Kidney (tissue), 14 donors: ENCODE measurements around the gene GNA15. TPM values are rescaled to one million over a fixed set of nuclear protein-coding genes. Genes with fewer than 3 reads are reported as not detected.

Experiments used
- DNase-seq, 5 donors: peaks; one replicate each; pipeline ENCODE4 v3.0.0-alpha.2; 2013 to 2020
- FAIRE-seq: peaks from 2 replicates; lab custom pipeline; 2012; peaks lifted over from hg19 to GRCh38; lab: Jason Lieb, UNC
- H3K27ac ChIP-seq, 2 donors: one replicate each; pipeline ENCODE4 v1.7.0; 2013; ENCODE audit warnings: low read depth in 2 of 2, low read length in 2 of 2, inconsistent platforms in 1 of 2
- H3K27me3 ChIP-seq: one replicate; pipeline ENCODE4 v1.7.1; 2013; ENCODE audit warnings: low read length, inconsistent platforms; ENCODE audit not compliant: control insufficient read depth, insufficient read depth
- H3K36me3 ChIP-seq, 3 donors: one replicate each; pipeline versions ENCODE4 v1.7.0 to v1.7.1; 2013; ENCODE audit warnings: low read length in 3 of 3, control low read depth in 1 of 3, inconsistent platforms in 1 of 3; ENCODE audit not compliant: insufficient read depth in 3 of 3, control insufficient read depth in 2 of 3
- H3K4me1 ChIP-seq, 3 donors: one replicate each; pipeline versions ENCODE4 v1.7.0 to v1.7.1; 2013; ENCODE audit warnings: low read length in 3 of 3, inconsistent platforms in 1 of 3, low read depth in 1 of 3; ENCODE audit not compliant: control insufficient read depth in 2 of 3, insufficient read depth in 2 of 3
- H3K4me3 ChIP-seq, 3 donors: one replicate each; pipeline versions ENCODE4 v1.7.0 to v1.8.1; 2013; ENCODE audit warnings: low read length in 3 of 3, control low read depth in 1 of 3, inconsistent platforms in 1 of 3
- H3K9ac ChIP-seq, 3 donors: one replicate each; pipeline versions ENCODE4 v1.7.0 to v1.7.1; 2013; ENCODE audit warnings: low read length in 3 of 3, control low read depth in 1 of 3, inconsistent platforms in 1 of 3
- H3K9me3 ChIP-seq, 3 donors: one replicate each; pipeline versions ENCODE4 v1.7.0 to v1.7.1; 2013; ENCODE audit warnings: low read length in 3 of 3, control low read depth in 1 of 3, inconsistent platforms in 1 of 3; ENCODE audit not compliant: control insufficient read depth in 2 of 3, insufficient read depth in 1 of 3
- CTCF ChIP-seq: IDR thresholded peaks from 3 replicates; pipeline ENCODE4 v1.5.1; 2012; ENCODE audit warnings: mild to moderate bottlenecking, moderate library complexity, borderline replicate concordance; ENCODE audit not compliant: insufficient read depth; ENCODE audit errors: extremely low read depth
- intact Hi-C: fragments of 100-400 bp; cut with DNase I; formaldehyde crosslinking; loops from one replicate; pipeline ENCODE4 v1.11.1; 2022
- polyA plus RNA-seq: library from polyadenylated mRNA; stranded (reverse); fragments of 350-450 nt; fragmentation: Illumina TruSeq; extraction: RNeasy Lipid Tissue Mini Kit (QIAGEN cat#74804); gene quantifications from one replicate; pipeline ENCODE4 v1.2.3, GENCODE V29; 2014; ENCODE audit warnings: low read depth, low replicate concordance; ENCODE audit not compliant: insufficient read depth
- total RNA-seq: library from RNA; stranded (reverse); fragmentation: NEBNext Ultra II Directional; extraction: Animal tissue kit (Norgen Biotek cat#: 25700); gene quantifications from one replicate; pipeline ENCODE4 v1.2.1, GENCODE V29; 2021
- donor health status: control.
- donor health status: control.
- donor health status: control.
- donor health status: control.
- donor health status: control.
- donor health status: DM: yes; HTN: yes; CAD: no.
- donor health status: Normal renal cell carcinoma (clear cell type).

GNA15 gene
- total and polyA plus RNA-seq, 2 donors from 2014 or later, result 1.7 to 8.7 TPM

DNA sequence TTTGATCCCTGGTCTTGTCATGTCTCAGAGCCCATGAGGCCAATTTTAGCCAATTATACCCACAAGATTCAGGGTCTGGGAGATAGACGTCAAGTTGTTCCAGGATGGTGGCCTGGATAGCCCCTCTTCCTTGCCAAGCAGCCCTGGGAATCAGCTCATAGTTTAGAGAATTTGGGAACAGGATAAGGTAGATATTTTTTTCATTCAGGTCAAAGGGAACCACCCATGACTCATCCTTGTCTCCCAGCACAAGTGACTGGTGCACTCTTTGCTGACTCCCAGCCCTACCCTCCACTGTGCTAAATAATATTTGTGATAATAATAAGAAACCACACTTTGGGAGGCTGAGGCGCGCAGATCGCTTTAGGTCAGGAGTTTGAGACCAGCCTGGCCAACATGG lies 25.6 kb downstream of the GNA15 start:
- no peak overlapping the region for H3K27ac ChIP-seq
- no peaks in the 10 kb centered on the region for H3K27me3 ChIP-seq
- DNase-seq, result no peak
- TF ChIP-seq CTCF, result no peak
- intact Hi-C loops, result no loop called here
- no peaks in the 10 kb centered on the region for H3K36me3 ChIP-seq
- H3K9ac ChIP-seq, result no peak overlapping the region
- no peaks in the 10 kb centered on the region for H3K4me1 ChIP-seq
- H3K4me3 ChIP-seq, result no peak overlapping the region
- no peak for FAIRE-seq
- no peaks in the 10 kb centered on the region for H3K9me3 ChIP-seq

- H3K4me3 ChIP-seq, result no peak overlapping the region
- no peak for TF ChIP-seq CTCF
- no peak for FAIRE-seq
- DNase-seq, result peak in 1 of 5 donors; percentile 72
- intact Hi-C loops, result no loop called here
- H3K9ac ChIP-seq, result no peak overlapping the region
- H3K4me1 ChIP-seq, result no peaks in the 10 kb centered on the region
- no peak overlapping the region for H3K27ac ChIP-seq
- H3K9me3 ChIP-seq, result no peaks in the 10 kb centered on the region
- no peaks in the 10 kb centered on the region for H3K36me3 ChIP-seq
- no peaks in the 10 kb centered on the region for H3K27me3 ChIP-seq
Measured at GRCh38 chr19:3162418-3163229, 26.8 kb downstream of the GNA15 start.

- TF ChIP-seq CTCF, result peak; percentile 90
- H3K4me3 ChIP-seq, result no peak overlapping the region
- DNase-seq, result peak; percentile 70 to 84 (median 78)
- intact Hi-C loops, result no loop called here
- no peak overlapping the region for H3K9ac ChIP-seq
- H3K9me3 ChIP-seq, result no peaks in the 10 kb centered on the region
- FAIRE-seq, result no peak
- H3K27ac ChIP-seq, result no peak overlapping the region
- H3K4me1 ChIP-seq, result no peaks in the 10 kb centered on the region
- H3K36me3 ChIP-seq, result no peaks in the 10 kb centered on the region
- no peaks in the 10 kb centered on the region for H3K27me3 ChIP-seq
Measured at GRCh38 chr19:3163230-3163886, 27.5 kb downstream of the GNA15 start.
